ENCODE measurements around the gene GNG13. TPM values are rescaled to one million over a fixed set of nuclear protein-coding genes. Genes with fewer than 3 reads are reported as not detected.

The GNG13 gene
- total RNA-seq, 1 donor from 2014 or later, result not detected

GRCh38 chr16:769934-770333 is 30.6 kb downstream of the GNG13 start:
- Histone ChIP-seq H3K79me2 (ENCODE audit: insufficient read depth, low read length) (no peaks in the 10 kb centered on the region), H4K20me1 (ENCODE audit: insufficient read depth, low read length) (no peaks in the 10 kb centered on the region), H3K9ac (ENCODE audit: low read length) (no peak overlapping the region), H3K27ac (ENCODE audit: low read depth, low read length) (no peak overlapping the region), H3K4me1 (ENCODE audit: insufficient read depth, low read length) (no peaks in the 10 kb centered on the region), H3K4me2 (ENCODE audit: low read length) (no peak overlapping the region), H3K27me3 (ENCODE audit: insufficient read depth, low read length) (no peaks in the 10 kb centered on the region), H3K36me3 (ENCODE audit: insufficient read depth, low read length) (no peaks in the 10 kb centered on the region), H3K9me3 (ENCODE audit: insufficient read depth, low read depth, low read length) (no peaks in the 10 kb centered on the region), H2AFZ (ENCODE audit: low read depth, low read length) (no peak overlapping the region), H3K4me3 (ENCODE audit: insufficient read depth, low read depth, low read length) (no peak overlapping the region)
- no peak overlapping the region for H3K4me3 Mint-ChIP-seq (ENCODE audit: unreplicated experiment)
- no peaks in the 10 kb centered on the region for H3K9me3 Mint-ChIP-seq (ENCODE audit: unreplicated experiment)
- FAIRE-seq (no peak), DNase-seq (ENCODE audit: low read depth) (no peak)
- no peaks in the 10 kb centered on the region for H3K4me1 Mint-ChIP-seq (ENCODE audit: low read depth, unreplicated experiment)
- H3K27ac Mint-ChIP-seq (ENCODE audit: unreplicated experiment), result no peak overlapping the region
- TF ChIP-seq CTCF (IDR thresholded peaks at IDR 0.05; ENCODE audit: insufficient read depth, low read depth, low read length) (no peak), EZH2 (IDR thresholded peaks at IDR 0.05; ENCODE audit: insufficient read depth, low read length) (no peak)
- H3K36me3 Mint-ChIP-seq (ENCODE audit: low read depth, unreplicated experiment), result no peaks in the 10 kb centered on the region
- peaks cover 6% of the 10 kb centered on the region for H3K27me3 Mint-ChIP-seq (ENCODE audit: low read depth, unreplicated experiment)

- DNase-seq (ENCODE audit: low read depth), result no peak
- no peaks in the 10 kb centered on the region for H3K36me3 Mint-ChIP-seq (ENCODE audit: low read depth, unreplicated experiment)
- no peak for FAIRE-seq
- no peak overlapping the region for H3K4me3 ChIP-seq (ENCODE audit: insufficient read depth, low read depth, low read length)
- no peak overlapping the region for H3K4me2 ChIP-seq (ENCODE audit: low read length)
- H3K27ac Mint-ChIP-seq (ENCODE audit: unreplicated experiment), result no peak overlapping the region
- no peaks in the 10 kb centered on the region for H3K4me1 ChIP-seq (ENCODE audit: insufficient read depth, low read length)
- H3K27me3 ChIP-seq (ENCODE audit: insufficient read depth, low read length), result no peaks in the 10 kb centered on the region
- no peaks in the 10 kb centered on the region for H3K9me3 ChIP-seq (ENCODE audit: insufficient read depth, low read depth, low read length)
- H3K9ac ChIP-seq (ENCODE audit: low read length), result no peak overlapping the region
- no peaks in the 10 kb centered on the region for H3K9me3 Mint-ChIP-seq (ENCODE audit: unreplicated experiment)
- no peaks in the 10 kb centered on the region for H3K79me2 ChIP-seq (ENCODE audit: insufficient read depth, low read length)
- H3K4me3 Mint-ChIP-seq (ENCODE audit: unreplicated experiment), result no peak overlapping the region
- H3K36me3 ChIP-seq (ENCODE audit: insufficient read depth, low read length), result no peaks in the 10 kb centered on the region
- H4K20me1 ChIP-seq (ENCODE audit: insufficient read depth, low read length), result no peaks in the 10 kb centered on the region
- H2AFZ ChIP-seq (ENCODE audit: low read depth, low read length), result no peak overlapping the region
- TF ChIP-seq CTCF (IDR thresholded peaks at IDR 0.05; ENCODE audit: insufficient read depth, low read depth, low read length), result no peak
- no peak for TF ChIP-seq EZH2 (IDR thresholded peaks at IDR 0.05; ENCODE audit: insufficient read depth, low read length)
- H3K27me3 Mint-ChIP-seq (ENCODE audit: low read depth, unreplicated experiment), result peaks cover 6% of the 10 kb centered on the region
- no peaks in the 10 kb centered on the region for H3K4me1 Mint-ChIP-seq (ENCODE audit: low read depth, unreplicated experiment)
- no peak overlapping the region for H3K27ac ChIP-seq (ENCODE audit: low read depth, low read length)
Measured at GRCh38 chr16:769184-769784, 31.2 kb downstream of the GNG13 start.

DNA sequence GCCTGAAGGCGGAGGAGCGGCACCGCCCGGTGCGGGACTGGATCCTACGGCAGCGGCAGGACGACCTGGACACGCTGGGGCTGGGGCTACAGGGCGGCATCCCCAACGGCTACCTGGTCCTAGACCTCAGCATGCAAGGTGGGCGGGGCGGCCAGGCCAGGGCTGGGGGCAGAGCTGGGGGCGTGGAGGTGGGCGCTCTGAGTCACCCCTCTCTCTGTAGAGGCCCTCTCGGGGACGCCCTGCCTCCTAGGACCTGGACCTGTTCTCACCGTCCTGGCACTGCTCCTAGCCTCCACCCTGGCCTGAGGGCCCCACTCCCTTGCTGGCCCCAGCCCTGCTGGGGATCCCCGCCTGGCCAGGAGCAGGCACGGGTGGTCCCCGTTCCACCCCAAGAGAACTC is 32.1 kb downstream of the GNG13 start:
- FAIRE-seq, result no peak
- H3K4me3 Mint-ChIP-seq (ENCODE audit: unreplicated experiment), result no peak overlapping the region

More for the DNA sequence above, 32.1 kb downstream of the GNG13 start:
- H3K9me3 Mint-ChIP-seq (ENCODE audit: unreplicated experiment), result no peaks in the 10 kb centered on the region
- TF ChIP-seq EZH2 (IDR thresholded peaks at IDR 0.05; ENCODE audit: insufficient read depth, low read length), result no peak
- no peak for TF ChIP-seq CTCF (IDR thresholded peaks at IDR 0.05; ENCODE audit: insufficient read depth, low read depth, low read length)
- H4K20me1 ChIP-seq (ENCODE audit: insufficient read depth, low read length), result no peaks in the 10 kb centered on the region
- H3K79me2 ChIP-seq (ENCODE audit: insufficient read depth, low read length), result no peaks in the 10 kb centered on the region
- H3K4me3 ChIP-seq (ENCODE audit: insufficient read depth, low read depth, low read length), result no peak overlapping the region
- no peak overlapping the region for H3K4me2 ChIP-seq (ENCODE audit: low read length)
- H3K4me1 ChIP-seq (ENCODE audit: insufficient read depth, low read length), result no peaks in the 10 kb centered on the region
- H3K9me3 ChIP-seq (ENCODE audit: insufficient read depth, low read depth, low read length), result no peaks in the 10 kb centered on the region
- H3K27me3 ChIP-seq (ENCODE audit: insufficient read depth, low read length), result no peaks in the 10 kb centered on the region
- H3K9ac ChIP-seq (ENCODE audit: low read length), result no peak overlapping the region
- no peaks in the 10 kb centered on the region for H3K4me1 Mint-ChIP-seq (ENCODE audit: low read depth, unreplicated experiment)
- H3K27ac Mint-ChIP-seq (ENCODE audit: unreplicated experiment), result no peak overlapping the region
- no peak overlapping the region for H2AFZ ChIP-seq (ENCODE audit: low read depth, low read length)
- H3K36me3 Mint-ChIP-seq (ENCODE audit: low read depth, unreplicated experiment), result no peaks in the 10 kb centered on the region
- H3K27ac ChIP-seq (ENCODE audit: low read depth, low read length), result no peak overlapping the region
- no peak for DNase-seq (ENCODE audit: low read depth)
- no peaks in the 10 kb centered on the region for H3K36me3 ChIP-seq (ENCODE audit: insufficient read depth, low read length)
- H3K27me3 Mint-ChIP-seq (ENCODE audit: low read depth, unreplicated experiment), result peaks cover 6% of the 10 kb centered on the region

Data from astrocyte (in vitro differentiated cells and primary cell).